Measurements from ENCODE around the gene HTR2A. TPM values are rescaled to one million over a fixed set of nuclear protein-coding genes. Genes with fewer than 3 reads are reported as not detected.

The HTR2A gene
- polyA plus RNA-seq, 1 of the 3 experiments (the other 2 are of a cell fraction) = 0.33 TPM

GRCh38 chr13:46852168-46852567, 44.7 kb downstream of the HTR2A start (continued):
- TF ChIP-seq GATA2 (CRISPR knock-in tag; IDR thresholded peaks at IDR 0.05) (no peak), MEF2A (IDR thresholded peaks at IDR 0.05; ENCODE audit: borderline replicate concordance, low read depth) (no peak), REST (IDR thresholded peaks at IDR 0.05; ENCODE audit: low read depth, low read length) (no peak), MXI1 (IDR thresholded peaks at IDR 0.05; ENCODE audit: low read depth, low read length) (no peak), TCF12 (IDR thresholded peaks at IDR 0.05) (no peak)

- no peak for DNase-seq
- no peaks in the 10 kb centered on the region for H3K36me3 ChIP-seq (replicated peaks in 1 of 2; ENCODE audit: control insufficient read depth in 1 of 2, insufficient read depth in 2 of 2, low read length in 1 of 2)
- H3K4me2 ChIP-seq = no peak overlapping the region
- no peak overlapping the region for H3K9ac ChIP-seq
- no peaks in the 10 kb centered on the region for H3K27me3 ChIP-seq (ENCODE audit: insufficient read depth)
- CTCF ChIA-PET = interaction anchor here (5.0 kb wide), 1 partner anchor 19 kb away, joined by 30 read pairs; no protein-coding TSS in a partner anchor
- TF ChIP-seq USF2 (IDR thresholded peaks at IDR 0.05; ENCODE audit: borderline replicate concordance, low read depth, low read length) = no peak
- TF ChIP-seq TEAD4 (IDR thresholded peaks at IDR 0.05; ENCODE audit: borderline replicate concordance, insufficient read depth) = no peak
- no peak for TF ChIP-seq FOSL2 (IDR thresholded peaks at IDR 0.05; ENCODE audit: borderline replicate concordance, low read depth)
- no peak for TF ChIP-seq NRF1 (IDR thresholded peaks at IDR 0.05; ENCODE audit: low read depth, low read length)
- no peak for TF ChIP-seq CHD2 (IDR thresholded peaks at IDR 0.05; ENCODE audit: low read length, partially characterized antibody)
- no peak for TF ChIP-seq GABPA (IDR thresholded peaks at IDR 0.05; ENCODE audit: low read depth)
- no peak for TF ChIP-seq EZH2phosphoT487 (IDR thresholded peaks at IDR 0.05; ENCODE audit: borderline replicate concordance, low read depth)
- TF ChIP-seq RXRA (IDR thresholded peaks at IDR 0.05; ENCODE audit: borderline replicate concordance, low read depth) = no peak
- TF ChIP-seq GATA2 (CRISPR knock-in tag; IDR thresholded peaks at IDR 0.05) = no peak
- no peaks in the 10 kb centered on the region for H3K9me2 ChIP-seq
- no peak overlapping the region for H3K27ac ChIP-seq (ENCODE audit: low read depth in 2 of 2, low read length in 1 of 2)
- H3K4me3 ChIP-seq (ENCODE audit: low read depth in 2 of 2, low read length in 1 of 2) = no peak overlapping the region
- H3F3A ChIP-seq (replicated peaks; ENCODE audit: insufficient read depth) = no peaks in the 10 kb centered on the region
- no peaks in the 10 kb centered on the region for H3K9me3 ChIP-seq
- H3K4me1 ChIP-seq (ENCODE audit: control insufficient read depth in 1 of 2, insufficient read depth in 2 of 2, low read depth in 1 of 2, low read length in 1 of 2) = no peaks in the 10 kb centered on the region; a peak in 2 of 4 replicates
- no peaks in the 10 kb centered on the region for H4K20me1 ChIP-seq (ENCODE audit: insufficient read depth)
- WGBS (ENCODE audit: low lambda C conversion rate) = 83% methylated on average over 1 of the region's 1 CpG
- no peaks in the 10 kb centered on the region for H3K79me2 ChIP-seq (ENCODE audit: insufficient read depth)
- H2AFZ ChIP-seq (ENCODE audit: low read depth) = no peak overlapping the region
- POLR2A ChIA-PET = no interaction called here
These were observed 46.6 kb downstream of the HTR2A start for GRCh38 chr13:46850214-46850613.
